Lower leg skin (tissue), 4 donors: ENCODE results near the gene KRT7. TPM values are rescaled to one million over a fixed set of nuclear protein-coding genes. Genes with fewer than 3 reads are reported as not detected.

Experiments
- DNase-seq, 2 donors: peaks; one replicate each; pipeline ENCODE4 v3.0.0-alpha.2; 2019; ENCODE audit warnings: low spot score in 2 of 2
- H3K4me3 ChIP-seq: fragments of 200-600 bp; sonication (generic); 2 replicates; pipeline ENCODE4 v1.5.1; 2017; ENCODE audit warnings: mild to moderate bottlenecking, low read depth; ENCODE audit not compliant: poor library complexity, severe bottlenecking
- CTCF ChIP-seq, 3 donors: fragments of 450-650 bp; IDR thresholded peaks; one replicate each; pipeline ENCODE4 v1.5.1; 2016; ENCODE audit warnings: antibody characterized with exemption in 3 of 3, mild to moderate bottlenecking in 3 of 3, moderate library complexity in 2 of 3
- POLR2A ChIP-seq, 2 donors: fragments of 450-650 bp; IDR thresholded peaks; one replicate each; pipeline ENCODE4 v1.6.1; 2016 to 2017; ENCODE audit warnings: antibody characterized with exemption in 2 of 2, mild to moderate bottlenecking in 1 of 2, moderate library complexity in 1 of 2
- WGBS, 2 donors: methylation state at CpG; one replicate each; pipeline ENCODE4 v1.1.5; 2018; 5-methylcytosine and 5-hydroxymethylcytosine counted together
- intact Hi-C: fragments of 100-400 bp; cut with DNase I; formaldehyde crosslinking; loops from one replicate; pipeline ENCODE4 v1.15.0; 2023; ENCODE audit warnings: low total_unique reads
- total RNA-seq, 4 donors: library from RNA; depleted of rRNA; stranded (reverse); fragments of >200 nt; gene quantifications; one replicate each; pipeline ENCODE4 v1.1.0, GENCODE V29; 2016

KRT7 gene
- total RNA-seq, 4 donors from 2014 or later = 28.2 to 206 (median 125) TPM

- TF ChIP-seq CTCF (IDR thresholded peaks at IDR 0.05) (no peak), POLR2A (IDR thresholded peaks at IDR 0.05) (no peak)
- intact Hi-C loops = no loop called here
- H3K4me3 ChIP-seq = no peak overlapping the region
- WGBS, 2 donors = 49 to 62% methylated on average over 3 of the region's 3 CpGs
- DNase-seq = no peak
Measured at GRCh38 chr12:52201451-52201839, 31.6 kb upstream of the KRT7 start.

GRCh38 chr12:52202361-52203078 is 30.5 kb upstream of the KRT7 start:
- no peak for TF ChIP-seq POLR2A (IDR thresholded peaks at IDR 0.05)
- TF ChIP-seq CTCF (IDR thresholded peaks at IDR 0.05) = no peak
- 26 to 33% methylated on average over 18 of the region's 18 CpGs for WGBS, 2 donors
- intact Hi-C loops = no loop called here
- no peak overlapping the region for H3K4me3 ChIP-seq
- DNase-seq = peak in 1 of 2 donors; percentile 86

- no peak for TF ChIP-seq POLR2A (IDR thresholded peaks at IDR 0.05)
- TF ChIP-seq CTCF (IDR thresholded peaks at IDR 0.05) = no peak
- peak; percentile 76 to 96 for DNase-seq
- WGBS, 2 donors = 36 to 45% methylated on average over 17 to 18 of the region's 19 CpGs
- H3K4me3 ChIP-seq = no peak overlapping the region
- intact Hi-C loops = no loop called here
Measured at GRCh38 chr12:52203079-52203921, 29.7 kb upstream of the KRT7 start.

GRCh38 chr12:52204095-52204930 is 28.7 kb upstream of the KRT7 start:
- 80 to 84% methylated on average over 18 of the region's 18 CpGs for WGBS, 2 donors
- intact Hi-C loops = no loop called here
- no peak overlapping the region for H3K4me3 ChIP-seq
- peak in 1 of 2 donors; percentile 84 for DNase-seq
- TF ChIP-seq CTCF (IDR thresholded peaks at IDR 0.05) (no peak), POLR2A (IDR thresholded peaks at IDR 0.05) (no peak)

- intact Hi-C loops = no loop called here
Measured at GRCh38 chr12:52204931-52205505, 28.0 kb upstream of the KRT7 start.

More at GRCh38 chr12:52204931-52205505, 28.0 kb upstream of the KRT7 start:
- no peak for TF ChIP-seq CTCF (IDR thresholded peaks at IDR 0.05)
- no peak for TF ChIP-seq POLR2A (IDR thresholded peaks at IDR 0.05)
- 85% methylated on average over 7 of the region's 7 CpGs for WGBS, 2 donors
- DNase-seq = peak in 1 of 2 donors; percentile 77
- no peak overlapping the region for H3K4me3 ChIP-seq
